ENCODE results near the gene SAMD14.

- TF ChIP-seq, protein P1, sequence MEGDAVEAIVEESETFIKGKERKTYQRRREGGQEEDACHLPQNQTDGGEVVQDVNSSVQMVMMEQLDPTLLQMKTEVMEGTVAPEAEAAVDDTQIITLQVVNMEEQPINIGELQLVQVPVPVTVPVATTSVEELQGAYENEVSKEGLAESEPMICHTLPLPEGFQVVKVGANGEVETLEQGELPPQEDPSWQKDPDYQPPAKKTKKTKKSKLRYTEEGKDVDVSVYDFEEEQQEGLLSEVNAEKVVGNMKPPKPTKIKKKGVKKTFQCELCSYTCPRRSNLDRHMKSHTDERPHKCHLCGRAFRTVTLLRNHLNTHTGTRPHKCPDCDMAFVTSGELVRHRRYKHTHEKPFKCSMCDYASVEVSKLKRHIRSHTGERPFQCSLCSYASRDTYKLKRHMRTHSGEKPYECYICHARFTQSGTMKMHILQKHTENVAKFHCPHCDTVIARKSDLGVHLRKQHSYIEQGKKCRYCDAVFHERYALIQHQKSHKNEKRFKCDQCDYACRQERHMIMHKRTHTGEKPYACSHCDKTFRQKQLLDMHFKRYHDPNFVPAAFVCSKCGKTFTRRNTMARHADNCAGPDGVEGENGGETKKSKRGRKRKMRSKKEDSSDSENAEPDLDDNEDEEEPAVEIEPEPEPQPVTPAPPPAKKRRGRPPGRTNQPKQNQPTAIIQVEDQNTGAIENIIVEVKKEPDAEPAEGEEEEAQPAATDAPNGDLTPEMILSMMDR (conservative IDR thresholded peaks at IDR 0.05; ENCODE audit: low read depth, low read length), result no peak
- TF ChIP-seq POLR2A (IDR thresholded peaks at IDR 0.05; ENCODE audit: low read depth, low read length) (no peak), RFX5 (IDR thresholded peaks at IDR 0.05; ENCODE audit: low read depth, low read length) (no peak), MAFK (IDR thresholded peaks at IDR 0.05; ENCODE audit: low read depth, low read length) (no peak), CEBPB (IDR thresholded peaks at IDR 0.05; ENCODE audit: low read depth, low read length) (no peak), MXI1 (IDR thresholded peaks at IDR 0.05; ENCODE audit: borderline replicate concordance, low read depth, low read length) (no peak), SMC3 (IDR thresholded peaks at IDR 0.05; ENCODE audit: low read depth, low read length) (no peak), RAD21 (IDR thresholded peaks at IDR 0.05; ENCODE audit: low read length) (no peak), RCOR1 (IDR thresholded peaks at IDR 0.05; ENCODE audit: insufficient replicate concordance, low read length) (no peak), FOS (IDR thresholded peaks at IDR 0.05; ENCODE audit: low read depth, low read length) (no peak), MAZ (IDR thresholded peaks at IDR 0.05; ENCODE audit: borderline replicate concordance, low read depth, low read length) (no peak), USF2 (IDR thresholded peaks at IDR 0.05; ENCODE audit: low read depth, low read length) (no peak)
Measured at GRCh38 chr17:50093807-50094206, 36.2 kb downstream of the SAMD14 start.
